HT1080 (cell line): ENCODE results near the gene SOD3. TPM values are rescaled to one million over a fixed set of nuclear protein-coding genes. Genes with fewer than 3 reads are reported as not detected.

Experiments
- DNase-seq: peaks from one replicate; pipeline ENCODE4 v3.0.0-alpha.2; 2015; ENCODE audit warnings: low read depth
- total RNA-seq: library from RNA; depleted of rRNA; stranded (reverse); fragments of >200 nt; shearing (Covaris generic); gene quantifications from 2 replicates; pipeline ENCODE4 v1.2.3, GENCODE V29; 2014

SOD3 gene
- total RNA-seq, 1 experiment from 2014 or later: not detected

- DNase-seq: no peak
These were observed 5.9 kb downstream of the SOD3 start for GRCh38 chr4:24801136-24801855.

DNA sequence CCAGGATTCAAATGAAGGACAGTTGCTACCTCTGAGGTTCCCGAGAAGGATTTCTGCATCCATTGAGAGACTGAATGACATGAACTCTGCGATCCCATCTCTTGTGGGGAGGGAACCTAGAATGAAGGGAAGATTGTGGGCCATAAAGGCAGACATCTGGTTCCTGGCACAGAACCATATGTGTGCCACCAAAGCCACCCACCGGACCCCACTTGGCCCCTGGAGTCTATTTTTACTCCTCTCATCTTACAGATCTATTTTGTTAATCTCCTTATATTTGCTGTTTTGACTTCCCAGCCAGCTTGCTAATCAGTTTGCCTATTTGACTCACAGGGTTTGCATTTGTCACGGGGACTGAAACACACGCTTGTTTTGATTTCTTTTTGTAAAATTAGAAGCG is 7.3 kb downstream of the SOD3 start:
- DNase-seq: no peak

- no peak for DNase-seq
These were observed 9.7 kb downstream of the SOD3 start for GRCh38 chr4:24805067-24805466.

GRCh38 chr4:24805566-24805965 is 10.2 kb downstream of the SOD3 start:
- DNase-seq: no peak

GRCh38 chr4:24806206-24806990 is 11.0 kb downstream of the SOD3 start:
- no peak for DNase-seq

DNA sequence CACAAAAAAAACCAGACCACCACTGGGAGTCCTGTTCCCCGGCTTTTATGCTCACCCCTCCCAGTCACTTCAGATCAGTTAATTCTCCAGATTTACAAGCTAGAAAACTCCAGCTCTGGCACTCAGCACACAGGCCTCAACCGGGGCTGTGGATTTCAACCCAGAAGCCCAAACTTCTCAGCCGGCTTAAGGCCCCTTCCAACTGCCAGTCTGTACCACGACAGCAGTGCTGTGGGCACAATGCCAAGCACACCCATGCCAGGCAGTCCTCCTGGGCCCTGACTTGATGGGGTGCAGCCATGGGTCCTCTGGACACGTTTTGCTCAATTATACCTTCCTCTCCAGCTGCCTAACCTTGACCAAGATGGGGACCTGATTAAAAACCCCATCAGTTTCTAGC is 12.2 kb downstream of the SOD3 start:
- no peak for DNase-seq

- DNase-seq: no peak
These were observed 12.9 kb downstream of the SOD3 start for GRCh38 chr4:24808261-24808660.

GRCh38 chr4:24808955-24809354 is 13.6 kb downstream of the SOD3 start:
- DNase-seq: no peak

DNA sequence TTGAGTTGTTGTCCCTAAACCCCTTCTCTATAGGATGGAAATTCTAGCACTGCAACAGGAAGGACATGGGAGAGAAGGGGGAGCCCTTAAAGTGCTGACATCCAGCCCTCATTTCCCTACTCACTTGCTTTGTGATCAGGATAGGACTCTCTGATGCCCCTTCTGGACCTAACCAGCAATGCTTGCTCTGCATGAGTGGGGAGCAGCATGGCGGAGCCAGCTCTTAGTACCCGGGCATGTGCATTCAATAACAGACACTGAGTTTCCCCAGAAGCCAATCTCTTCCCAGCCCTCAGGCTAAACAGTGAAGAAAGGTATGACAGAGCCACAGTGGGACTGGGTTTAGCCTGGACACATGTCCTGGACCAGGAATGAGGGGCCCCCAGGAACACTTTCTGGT is 14.0 kb downstream of the SOD3 start:
- DNase-seq: peak; percentile 15

DNA sequence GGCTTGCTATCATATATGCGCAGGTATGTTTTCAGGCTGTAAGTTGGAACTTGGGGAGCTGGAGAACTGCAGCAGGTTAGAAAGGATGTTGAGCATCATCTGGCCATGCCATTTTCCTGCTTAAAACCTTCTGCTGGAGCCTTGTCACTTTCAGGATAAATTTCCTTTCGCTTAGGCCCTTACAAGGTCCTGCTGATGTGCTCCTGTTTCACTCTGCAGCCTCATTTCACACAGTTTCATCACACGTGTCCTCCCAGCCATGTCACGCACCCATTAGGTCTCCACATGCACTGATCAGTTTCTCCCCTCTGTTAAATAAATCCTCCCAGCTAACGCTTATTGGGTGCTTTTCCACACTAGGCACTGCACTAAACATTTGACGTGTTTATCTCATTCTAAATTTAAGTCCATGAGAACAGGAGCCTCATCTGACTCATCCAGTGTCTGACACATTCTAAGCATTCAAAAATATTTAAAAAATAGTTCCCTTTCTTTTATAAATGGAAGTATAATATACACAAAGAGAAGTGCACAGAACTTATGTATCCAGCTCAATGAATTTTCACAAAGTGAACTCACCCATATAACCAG is 14.5 kb downstream of the SOD3 start:
- DNase-seq: no peak

GRCh38 chr4:24810871-24811631 is 15.7 kb downstream of the SOD3 start:
- DNase-seq: no peak

GRCh38 chr4:24813732-24814131 is 18.4 kb downstream of the SOD3 start:
- no peak for DNase-seq

GRCh38 chr4:24816797-24817196 is 21.4 kb downstream of the SOD3 start:
- DNase-seq: no peak

DNA sequence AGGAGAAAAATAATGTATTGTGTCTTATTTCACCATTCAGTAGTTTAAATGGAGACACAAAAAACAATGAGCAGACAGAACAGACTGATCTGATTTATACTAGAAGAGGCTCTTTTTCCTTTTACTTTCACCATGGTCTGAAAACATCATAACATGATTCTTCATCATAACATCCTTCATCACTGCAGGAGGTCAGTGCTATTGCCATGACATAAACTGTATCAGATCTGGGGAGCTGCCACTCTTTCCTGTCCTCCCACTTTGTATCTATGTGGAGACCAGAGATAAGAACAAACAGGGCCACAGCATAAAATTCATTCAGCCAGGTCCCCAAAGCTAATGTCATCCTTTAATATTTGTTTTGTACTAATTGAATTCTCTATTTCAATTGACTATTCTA is 25.2 kb downstream of the SOD3 start:
- DNase-seq: no peak

DNA sequence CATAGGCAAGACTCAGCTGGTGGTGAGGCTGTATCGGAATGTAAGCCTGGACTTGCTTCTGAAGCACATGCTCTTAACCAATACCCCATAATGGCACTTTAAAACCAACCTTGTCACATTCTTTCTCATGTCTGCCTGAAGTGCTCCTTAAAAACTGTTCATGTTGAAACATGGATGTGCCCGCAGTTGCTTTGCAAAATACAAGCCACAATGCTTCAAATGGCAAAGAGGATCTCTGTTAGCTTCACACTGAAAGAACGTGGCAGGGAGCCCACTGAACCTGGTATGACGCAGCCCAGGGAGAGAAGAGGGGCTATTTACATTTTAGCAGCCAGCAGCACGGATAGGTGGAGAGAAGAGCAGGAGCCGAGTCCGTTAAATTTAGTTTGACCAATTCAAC is 29.3 kb downstream of the SOD3 start:
- DNase-seq: no peak

- no peak for DNase-seq
These were observed 36.3 kb downstream of the SOD3 start for GRCh38 chr4:24831637-24832036.

DNA sequence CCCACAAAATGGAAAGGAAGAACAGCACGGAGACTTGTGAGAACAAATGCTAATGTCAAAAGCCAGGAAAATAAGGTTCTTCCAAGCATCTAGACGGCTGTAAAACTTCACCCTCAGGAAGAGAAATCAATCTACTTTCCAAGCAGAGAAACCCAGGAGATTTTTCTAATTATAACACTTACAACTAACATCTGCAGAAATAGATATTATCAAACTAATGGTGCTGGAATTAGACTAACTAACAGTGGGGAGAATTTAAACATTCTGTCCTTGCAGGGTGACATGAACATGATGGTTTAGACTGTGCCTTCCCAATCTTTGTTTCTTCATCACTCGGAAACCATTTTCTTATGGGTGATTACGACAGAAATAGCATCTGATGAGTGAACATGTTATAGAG is 40.3 kb downstream of the SOD3 start:
- DNase-seq: no peak

- DNase-seq: no peak
These were observed 41.4 kb downstream of the SOD3 start for GRCh38 chr4:24836661-24837242.

GRCh38 chr4:24837336-24837735 is 42.0 kb downstream of the SOD3 start:
- no peak for DNase-seq

DNA sequence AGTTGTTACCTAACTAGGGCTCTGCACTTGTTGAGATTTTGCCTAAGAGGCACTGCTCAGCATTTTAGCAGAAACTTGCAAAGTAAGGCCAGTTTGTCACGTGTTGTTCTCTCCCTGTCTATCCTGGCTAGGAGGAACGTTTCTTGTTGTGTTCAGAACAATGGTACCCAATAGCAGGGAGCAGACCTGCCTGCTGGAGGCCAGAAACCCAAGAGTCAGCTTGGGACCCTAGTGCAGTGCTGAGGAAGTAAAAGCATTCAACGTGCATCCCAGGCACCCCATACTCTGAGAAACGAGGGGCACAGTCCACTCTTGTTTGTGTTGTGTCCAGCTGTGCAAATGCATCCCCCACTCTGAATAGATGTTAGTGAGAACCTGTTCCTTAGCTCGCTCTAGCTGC is 42.4 kb downstream of the SOD3 start:
- no peak for DNase-seq

GRCh38 chr4:24840362-24840761 is 45.0 kb downstream of the SOD3 start:
- DNase-seq: no peak
